Ascending aorta (tissue), 2 donors: Measurements from ENCODE around the gene CADM1. TPM values are rescaled to one million over a fixed set of nuclear protein-coding genes. Genes with fewer than 3 reads are reported as not detected.

ENCODE experiments used
- DNase-seq, 2 donors: peaks; one replicate each; pipeline ENCODE4 v3.0.0-alpha.2; 2019; ENCODE audit warnings: low spot score in 2 of 2
- H3K27ac ChIP-seq, 2 donors: fragments of 200-600 bp; sonication (generic); one replicate each; pipeline ENCODE4 v1.5.1; 2016 to 2017; ENCODE audit warnings: mild to moderate bottlenecking in 1 of 2
- H3K27me3 ChIP-seq: fragments of 200-600 bp; sonication (generic); one replicate; pipeline ENCODE4 v1.5.1; 2017
- H3K36me3 ChIP-seq, 2 donors: fragments of 200-600 bp; sonication (generic); one replicate each; pipeline ENCODE4 v1.5.1; 2016
- H3K4me1 ChIP-seq, 2 donors: fragments of 200-600 bp; sonication (generic); one replicate each; pipeline ENCODE4 v1.5.1; 2016 to 2017; ENCODE audit warnings: mild to moderate bottlenecking in 1 of 2
- H3K4me3 ChIP-seq, 2 donors: fragments of 200-600 bp; sonication (generic); one replicate each; pipeline ENCODE4 v1.5.1; 2016 to 2017; ENCODE audit warnings: mild to moderate bottlenecking in 1 of 2
- H3K9me3 ChIP-seq, 2 donors: fragments of 200-600 bp; sonication (generic); one replicate each; pipeline ENCODE4 v1.5.1; 2016
- CTCF ChIP-seq, 3 experiments: fragments of 200-600 bp in 2 of 3; fragments of 450-650 bp in 1 of 3; sonication (generic) in 2 of 3; IDR thresholded peaks; one replicate each; pipeline ENCODE4 v1.5.1; 2016 to 2019; ENCODE audit warnings: antibody characterized with exemption in 3 of 3, mild to moderate bottlenecking in 1 of 3, moderate library complexity in 1 of 3
- intact Hi-C: fragments of 100-400 bp; cut with DNase I; formaldehyde crosslinking; loops from one replicate; pipeline ENCODE4 v1.15.1; 2023
- total RNA-seq: library from RNA; depleted of rRNA; stranded (reverse); fragments of >200 nt; gene quantifications from one replicate; pipeline ENCODE4 v1.1.0, GENCODE V29; 2016

Gene CADM1
- total RNA-seq, 1 donor from 2014 or later: 2.4 TPM

GRCh38 chr11:115505175-115505574 lies 960 bp upstream of the CADM1 start:
- intact Hi-C loops: loop anchor here (10.0 kb wide), 2 partner anchors 170 to 1630 kb away; partner anchors contain the start of gene USP28
- DNase-seq: no peak
- H3K27me3 ChIP-seq: no peaks in the 10 kb centered on the region
- H3K4me3 ChIP-seq: peak overlapping the region; percentile 55 to 80
- H3K9me3 ChIP-seq: no peaks in the 10 kb centered on the region
- peak overlapping the region in 1 of 2 donors; percentile 73 for H3K27ac ChIP-seq
- H3K36me3 ChIP-seq: no peaks in the 10 kb centered on the region
- peaks cover 10 to 18% of the 10 kb centered on the region in 2 donors for H3K4me1 ChIP-seq
- TF ChIP-seq CTCF (IDR thresholded peaks at IDR 0.05): no peak

GRCh38 chr11:115503886-115504275 lies 334 bp downstream of the CADM1 start:
- intact Hi-C loops: loop anchor here (1.0 to 10.0 kb wide), 5 partner anchors 118 to 1732 kb away; partner anchors contain the start of genes USP28 and ZW10
- Histone ChIP-seq H3K27ac (peak overlapping the region; percentile 65 to 73), H3K9me3 (no peaks in the 10 kb centered on the region), H3K4me3 (peak overlapping the region; percentile 55 to 80), H3K36me3 (no peaks in the 10 kb centered on the region), H3K27me3 (no peaks in the 10 kb centered on the region), H3K4me1 (peaks cover 10 to 18% of the 10 kb centered on the region in 2 donors)
- DNase-seq: no peak
- no peak for TF ChIP-seq CTCF (IDR thresholded peaks at IDR 0.05)

GRCh38 chr11:115503083-115503885 lies 931 bp downstream of the CADM1 start:
- Histone ChIP-seq H3K9me3 (no peaks in the 10 kb centered on the region), H3K4me3 (peak overlapping the region; percentile 55 to 80), H3K4me1 (peaks cover 10 to 18% of the 10 kb centered on the region in 2 donors), H3K36me3 (no peaks in the 10 kb centered on the region), H3K27me3 (no peaks in the 10 kb centered on the region), H3K27ac (no peak overlapping the region)
- intact Hi-C loops: loop anchor here (1.0 to 10.0 kb wide), 5 partner anchors 119 to 1731 kb away; partner anchors contain the start of genes USP28 and ZW10
- TF ChIP-seq CTCF (IDR thresholded peaks at IDR 0.05): peak in 2 of 3 experiments; percentile 7 to 35
- peak in 1 of 2 donors; percentile 66 for DNase-seq

GRCh38 chr11:115502636-115503082 lies 1.6 kb downstream of the CADM1 start:
- no peak for TF ChIP-seq CTCF (IDR thresholded peaks at IDR 0.05)
- Histone ChIP-seq H3K36me3 (no peaks in the 10 kb centered on the region), H3K9me3 (no peaks in the 10 kb centered on the region), H3K4me3 (peak overlapping the region; percentile 55 to 80), H3K27ac (no peak overlapping the region), H3K27me3 (no peaks in the 10 kb centered on the region), H3K4me1 (peaks cover 10 to 18% of the 10 kb centered on the region in 2 donors)
- intact Hi-C loops: loop anchor here (1.0 to 10.0 kb wide), 5 partner anchors 120 to 1730 kb away; partner anchors contain the start of genes USP28 and ZW10
- no peak for DNase-seq

GRCh38 chr11:115501893-115502589 lies 2.2 kb downstream of the CADM1 start:
- no peak for TF ChIP-seq CTCF (IDR thresholded peaks at IDR 0.05)
- Histone ChIP-seq H3K9me3 (no peaks in the 10 kb centered on the region), H3K27me3 (no peaks in the 10 kb centered on the region), H3K27ac (no peak overlapping the region), H3K36me3 (no peaks in the 10 kb centered on the region), H3K4me3 (peak overlapping the region; percentile 55 to 80), H3K4me1 (peaks cover 10 to 18% of the 10 kb centered on the region in 2 donors)
- intact Hi-C loops: loop anchor here (5.0 to 10.0 kb wide), 4 partner anchors 120 to 1730 kb away; partner anchors contain the start of genes USP28 and ZW10
- DNase-seq: no peak
